K562 (cell line): ENCODE measurements around the gene CHODL.

ENCODE experiments used
- CBX1 ChIP-seq: sonication (generic); IDR thresholded peaks from 2 replicates; pipeline ENCODE4 v1.6.1; 2016; ENCODE audit warnings: antibody characterized with exemption, low read depth, mild to moderate bottlenecking
- CBX8 ChIP-seq: fragments of 200-600 bp; sonication (generic); IDR thresholded peaks from 2 replicates; pipeline ENCODE4 v1.6.1; 2012; ENCODE audit warnings: borderline replicate concordance, mixed run types, low read depth, mild to moderate bottlenecking, moderate library complexity, mixed read lengths, low read length, control low read depth, inconsistent platforms; ENCODE audit not compliant: poor library complexity, severe bottlenecking; ENCODE audit errors: extremely low read depth
- CTCF ChIP-seq, 3 experiments: IDR thresholded peaks in 2 of 3; conservative IDR thresholded peaks in 1 of 3; 2 replicates each; pipeline ENCODE4 v1.5.1; 2011 to 2012; ENCODE audit warnings: low read length in 3 of 3, mild to moderate bottlenecking in 3 of 3, control low read depth in 2 of 3, improper control_type of control experiment in 1 of 3, inconsistent platforms in 1 of 3, low read depth in 1 of 3, mixed read lengths in 1 of 3, moderate library complexity in 1 of 3; ENCODE audit not compliant: insufficient read depth in 2 of 3
- EHMT2 ChIP-seq: fragments of 450-650 bp; IDR thresholded peaks from 2 replicates; pipeline ENCODE4 v1.6.1; 2018; ENCODE audit warnings: antibody characterized with exemption
- HOMEZ ChIP-seq: fragments of 250-450 bp; sonication (Bioruptor Pico); IDR thresholded peaks from 2 replicates; pipeline ENCODE4 v1.4.0; 2020; ENCODE audit warnings: mild to moderate bottlenecking, moderate library complexity
- KAT7 ChIP-seq: sonication (generic); formaldehyde crosslinking; IDR thresholded peaks from 2 replicates; pipeline ENCODE4 v1.8.0; 2022; ENCODE audit warnings: missing genetic modification reagents, mild to moderate bottlenecking, borderline replicate concordance
- STAT6 ChIP-seq: sonication (generic); formaldehyde crosslinking; IDR thresholded peaks from 2 replicates; pipeline ENCODE4 v1.8.1; 2023; ENCODE audit warnings: mild to moderate bottlenecking, missing genetic modification reagents
- TCF7L2 ChIP-seq: fragments of 150-350 bp; IDR thresholded peaks from 2 replicates; pipeline ENCODE4 v1.6.1; 2016; ENCODE audit warnings: low read depth, mild to moderate bottlenecking, low read length, moderate library complexity
- ZNF311 ChIP-seq: fragments of 250-450 bp; sonication (Bioruptor Pico); IDR thresholded peaks from 2 replicates; pipeline ENCODE4 v1.4.0; 2020; ENCODE audit warnings: mild to moderate bottlenecking, moderate library complexity

GRCh38 chr21:18273400-18273799 is 28.8 kb downstream of the CHODL start:
- no peak for TF ChIP-seq CBX1
- TF ChIP-seq CTCF (IDR thresholded peaks at IDR 0.05 in 2 of 3, conservative IDR thresholded peaks at IDR 0.05 in 1 of 3; ENCODE audit: insufficient read depth in 2 of 3, low read depth in 1 of 3, low read length in 3 of 3), result no peak
- no peak for TF ChIP-seq HOMEZ
- no peak for TF ChIP-seq EHMT2
- TF ChIP-seq STAT6 (CRISPR knock-in tag), result no peak
- no peak for TF ChIP-seq KAT7 (CRISPR knock-in tag)
- no peak for TF ChIP-seq TCF7L2
- no peak for TF ChIP-seq CBX8
- no peak for TF ChIP-seq ZNF311
